Ovary (tissue), 3 donors: ENCODE measurements around the gene IRS1.

Experiments
- EP300 ChIP-seq: sonication (generic); formaldehyde crosslinking; IDR thresholded peaks from one replicate; pipeline ENCODE4 v1.6.1; 2017; ENCODE audit warnings: antibody characterized with exemption
- TF ChIP-seq, protein P1 (sequence below), 3 donors: fragments of 450-650 bp in 2 of 3; fragments of 200-600 bp in 1 of 3; IDR thresholded peaks; one replicate each; pipeline versions ENCODE4 v1.5.1 to v1.8.0; 2016 to 2022; ENCODE audit warnings: antibody characterized with exemption in 3 of 3, mild to moderate bottlenecking in 1 of 3
- donor health status: DM: no; HTN: no; CAD: no.

- TF ChIP-seq, protein P1, sequence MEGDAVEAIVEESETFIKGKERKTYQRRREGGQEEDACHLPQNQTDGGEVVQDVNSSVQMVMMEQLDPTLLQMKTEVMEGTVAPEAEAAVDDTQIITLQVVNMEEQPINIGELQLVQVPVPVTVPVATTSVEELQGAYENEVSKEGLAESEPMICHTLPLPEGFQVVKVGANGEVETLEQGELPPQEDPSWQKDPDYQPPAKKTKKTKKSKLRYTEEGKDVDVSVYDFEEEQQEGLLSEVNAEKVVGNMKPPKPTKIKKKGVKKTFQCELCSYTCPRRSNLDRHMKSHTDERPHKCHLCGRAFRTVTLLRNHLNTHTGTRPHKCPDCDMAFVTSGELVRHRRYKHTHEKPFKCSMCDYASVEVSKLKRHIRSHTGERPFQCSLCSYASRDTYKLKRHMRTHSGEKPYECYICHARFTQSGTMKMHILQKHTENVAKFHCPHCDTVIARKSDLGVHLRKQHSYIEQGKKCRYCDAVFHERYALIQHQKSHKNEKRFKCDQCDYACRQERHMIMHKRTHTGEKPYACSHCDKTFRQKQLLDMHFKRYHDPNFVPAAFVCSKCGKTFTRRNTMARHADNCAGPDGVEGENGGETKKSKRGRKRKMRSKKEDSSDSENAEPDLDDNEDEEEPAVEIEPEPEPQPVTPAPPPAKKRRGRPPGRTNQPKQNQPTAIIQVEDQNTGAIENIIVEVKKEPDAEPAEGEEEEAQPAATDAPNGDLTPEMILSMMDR (IDR thresholded peaks at IDR 0.05): no peak
- TF ChIP-seq EP300: no peak
These were observed 63.2 kb downstream of the IRS1 start for GRCh38 chr2:226736382-226736781.
